ENCODE results near the gene RAPGEF4.
"Not testable (repeated sequence)": the region's sequence is repeated elsewhere in the genome, so short reads cannot be mapped to it uniquely, and the experiment has no call there.

RAPGEF4 gene

DNA sequence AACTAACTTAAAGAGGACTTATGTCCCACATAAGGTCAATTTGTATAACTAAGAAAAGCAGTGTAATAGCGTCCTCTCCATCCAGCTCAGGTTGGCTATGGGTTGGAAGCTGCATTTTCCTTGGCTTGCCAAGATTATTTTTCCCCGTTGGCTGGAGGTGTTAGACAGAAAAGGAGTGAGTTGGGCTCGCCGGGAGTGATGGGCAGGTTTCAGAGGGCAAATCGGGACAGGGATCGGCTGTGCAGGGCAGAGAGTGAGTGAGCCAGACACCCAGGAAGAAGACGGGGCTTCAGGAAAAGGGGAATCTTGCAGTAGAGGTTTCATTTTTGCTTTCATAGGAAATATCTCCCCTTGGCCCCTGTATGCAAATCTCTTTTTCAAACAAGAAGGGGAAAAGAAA lies 298.5 kb downstream of the RAPGEF4 start (continued):
- no peak for TF ChIP-seq ZNF146 (tag by site-specific recombination; IDR thresholded peaks at IDR 0.05)
- no peak for TF ChIP-seq ZNF76 (tag by site-specific recombination; IDR thresholded peaks at IDR 0.05; ENCODE audit: borderline replicate concordance, low read depth)
- TF ChIP-seq ZNF571 (tag by site-specific recombination; IDR thresholded peaks at IDR 0.05): no peak
- TF ChIP-seq, protein P1, sequence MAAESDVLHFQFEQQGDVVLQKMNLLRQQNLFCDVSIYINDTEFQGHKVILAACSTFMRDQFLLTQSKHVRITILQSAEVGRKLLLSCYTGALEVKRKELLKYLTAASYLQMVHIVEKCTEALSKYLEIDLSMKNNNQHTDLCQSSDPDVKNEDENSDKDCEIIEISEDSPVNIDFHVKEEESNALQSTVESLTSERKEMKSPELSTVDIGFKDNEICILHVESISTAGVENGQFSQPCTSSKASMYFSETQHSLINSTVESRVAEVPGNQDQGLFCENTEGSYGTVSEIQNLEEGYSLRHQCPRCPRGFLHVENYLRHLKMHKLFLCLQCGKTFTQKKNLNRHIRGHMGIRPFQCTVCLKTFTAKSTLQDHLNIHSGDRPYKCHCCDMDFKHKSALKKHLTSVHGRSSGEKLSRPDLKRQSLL (tag by site-specific recombination; IDR thresholded peaks at IDR 0.05): no peak
- TF ChIP-seq, protein P2, sequence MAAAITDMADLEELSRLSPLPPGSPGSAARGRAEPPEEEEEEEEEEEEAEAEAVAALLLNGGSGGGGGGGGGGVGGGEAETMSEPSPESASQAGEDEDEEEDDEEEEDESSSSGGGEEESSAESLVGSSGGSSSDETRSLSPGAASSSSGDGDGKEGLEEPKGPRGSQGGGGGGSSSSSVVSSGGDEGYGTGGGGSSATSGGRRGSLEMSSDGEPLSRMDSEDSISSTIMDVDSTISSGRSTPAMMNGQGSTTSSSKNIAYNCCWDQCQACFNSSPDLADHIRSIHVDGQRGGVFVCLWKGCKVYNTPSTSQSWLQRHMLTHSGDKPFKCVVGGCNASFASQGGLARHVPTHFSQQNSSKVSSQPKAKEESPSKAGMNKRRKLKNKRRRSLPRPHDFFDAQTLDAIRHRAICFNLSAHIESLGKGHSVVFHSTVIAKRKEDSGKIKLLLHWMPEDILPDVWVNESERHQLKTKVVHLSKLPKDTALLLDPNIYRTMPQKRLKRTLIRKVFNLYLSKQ (tag by site-specific recombination; IDR thresholded peaks at IDR 0.05; ENCODE audit: borderline replicate concordance): no peak
- TF ChIP-seq ZNF157 (tag by site-specific recombination; IDR thresholded peaks at IDR 0.05): no peak

DNA sequence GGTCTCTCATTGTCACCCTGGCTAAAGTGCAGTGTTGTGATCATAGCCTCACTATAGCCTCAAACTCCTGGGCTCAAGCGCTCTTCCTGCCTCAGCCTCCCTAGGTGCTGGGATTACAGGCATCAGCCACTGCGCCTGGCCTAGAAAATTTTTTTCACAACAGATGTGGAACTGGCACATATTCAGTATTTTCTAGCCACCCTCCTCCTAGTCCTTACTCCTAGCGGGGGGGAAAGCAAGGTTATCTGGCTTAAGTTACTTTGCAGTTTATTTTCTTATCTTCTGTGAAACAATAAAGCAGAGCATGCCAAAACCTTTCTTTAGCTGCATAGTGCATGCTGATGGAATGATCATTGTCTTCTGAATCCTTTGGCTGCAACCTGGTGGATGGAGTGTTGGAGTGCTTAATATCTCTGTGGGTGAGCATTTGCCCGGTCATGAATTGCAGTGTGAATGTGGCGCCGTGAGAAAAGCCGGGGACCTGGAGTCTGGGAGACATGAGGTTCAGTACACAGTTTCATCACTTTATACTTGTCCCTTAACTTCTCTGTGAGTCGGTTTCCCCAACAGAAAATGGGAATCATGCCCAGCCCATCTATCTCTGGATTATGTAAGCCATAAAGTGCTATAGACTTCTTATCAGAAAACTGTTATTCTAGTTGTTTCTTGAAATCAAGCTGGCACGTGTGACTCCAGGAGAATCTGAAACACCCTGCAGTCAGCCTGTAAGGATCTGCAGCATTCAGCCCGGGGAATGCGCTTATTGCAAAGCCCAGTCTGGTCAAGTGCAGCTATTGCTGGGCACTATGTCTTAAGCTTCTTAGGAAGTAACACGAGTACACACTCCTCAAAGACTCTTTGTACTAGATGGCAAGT lies 301.8 kb downstream of the RAPGEF4 start:
- POLR2A ChIA-PET: no interaction called here
- CTCF ChIA-PET: interaction anchor here (3.9 kb wide), 1 partner anchor 10 kb away, joined by 22 read pairs; no protein-coding TSS in a partner anchor
- TF ChIP-seq ZNF610 (tag by site-specific recombination; IDR thresholded peaks at IDR 0.05; ENCODE audit: borderline replicate concordance) (no peak), ZNF626 (tag by site-specific recombination; IDR thresholded peaks at IDR 0.05) (no peak), ZBTB20 (tag by site-specific recombination; IDR thresholded peaks at IDR 0.05) (no peak), ZNF211 (tag by site-specific recombination; IDR thresholded peaks at IDR 0.05; ENCODE audit: low read depth) (no peak), GLIS2 (tag by site-specific recombination; IDR thresholded peaks at IDR 0.05) (no peak), ZNF157 (tag by site-specific recombination; IDR thresholded peaks at IDR 0.05) (no peak), HOXD13 (CRISPR knock-in tag; IDR thresholded peaks at IDR 0.05; ENCODE audit: borderline replicate concordance) (no peak), GFI1B (tag by site-specific recombination; IDR thresholded peaks at IDR 0.05) (no peak), ZNF530 (tag by site-specific recombination; IDR thresholded peaks at IDR 0.05; ENCODE audit: low read depth) (no peak)
- TF ChIP-seq, protein P3, sequence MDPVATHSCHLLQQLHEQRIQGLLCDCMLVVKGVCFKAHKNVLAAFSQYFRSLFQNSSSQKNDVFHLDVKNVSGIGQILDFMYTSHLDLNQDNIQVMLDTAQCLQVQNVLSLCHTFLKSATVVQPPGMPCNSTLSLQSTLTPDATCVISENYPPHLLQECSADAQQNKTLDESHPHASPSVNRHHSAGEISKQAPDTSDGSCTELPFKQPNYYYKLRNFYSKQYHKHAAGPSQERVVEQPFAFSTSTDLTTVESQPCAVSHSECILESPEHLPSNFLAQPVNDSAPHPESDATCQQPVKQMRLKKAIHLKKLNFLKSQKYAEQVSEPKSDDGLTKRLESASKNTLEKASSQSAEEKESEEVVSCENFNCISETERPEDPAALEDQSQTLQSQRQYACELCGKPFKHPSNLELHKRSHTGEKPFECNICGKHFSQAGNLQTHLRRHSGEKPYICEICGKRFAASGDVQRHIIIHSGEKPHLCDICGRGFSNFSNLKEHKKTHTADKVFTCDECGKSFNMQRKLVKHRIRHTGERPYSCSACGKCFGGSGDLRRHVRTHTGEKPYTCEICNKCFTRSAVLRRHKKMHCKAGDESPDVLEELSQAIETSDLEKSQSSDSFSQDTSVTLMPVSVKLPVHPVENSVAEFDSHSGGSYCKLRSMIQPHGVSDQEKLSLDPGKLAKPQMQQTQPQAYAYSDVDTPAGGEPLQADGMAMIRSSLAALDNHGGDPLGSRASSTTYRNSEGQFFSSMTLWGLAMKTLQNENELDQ (tag by site-specific recombination; IDR thresholded peaks at IDR 0.05; ENCODE audit: low read depth): no peak
- TF ChIP-seq, protein P2 (tag by site-specific recombination; IDR thresholded peaks at IDR 0.05; ENCODE audit: borderline replicate concordance): no peak
- Histone ChIP-seq H3K4me3 (ENCODE audit: low read depth, low read length) (no peak overlapping the region), H3K36me3 (ENCODE audit: control insufficient read depth in 2 of 2, insufficient read depth in 1 of 2, low read length in 2 of 2) (no peaks in the 10 kb centered on the region), H3K4me1 (ENCODE audit: control insufficient read depth, insufficient read depth, low read length) (peaks cover 3% of the 10 kb centered on the region; the same call in 1 of the 2 replicates), H3K9me3 (ENCODE audit: control insufficient read depth, insufficient read depth, low read depth, low read length) (no peaks in the 10 kb centered on the region), H3K27ac (ENCODE audit: extremely low read depth, low read depth, low read length) (no peak overlapping the region)

DNA sequence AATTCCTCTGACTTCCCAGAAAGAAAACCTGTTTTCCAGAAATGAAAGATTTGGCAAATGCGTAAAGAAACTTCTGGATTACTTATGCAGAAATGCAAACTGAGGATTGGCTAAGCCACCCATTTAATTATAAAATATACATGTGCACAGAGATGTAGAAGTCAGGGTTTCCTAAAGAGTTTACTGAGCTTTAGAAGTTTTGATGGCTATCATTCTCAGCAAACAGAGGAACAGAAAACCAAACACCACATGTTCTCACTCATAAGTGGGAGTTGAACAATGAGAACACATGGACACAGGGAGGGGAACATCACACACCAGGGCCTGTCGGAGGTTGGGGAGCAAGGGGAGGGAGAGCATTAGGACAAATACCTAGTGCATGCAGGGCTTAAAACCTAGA lies 302.6 kb downstream of the RAPGEF4 start:
- H3K36me3 ChIP-seq (ENCODE audit: control insufficient read depth in 2 of 2, insufficient read depth in 1 of 2, low read length in 2 of 2); H3K4me1 ChIP-seq (ENCODE audit: control insufficient read depth, insufficient read depth, low read length); H3K9me3 ChIP-seq (ENCODE audit: control insufficient read depth, insufficient read depth, low read depth, low read length); H3K27ac ChIP-seq (ENCODE audit: extremely low read depth, low read depth, low read length); H3K4me3 ChIP-seq (ENCODE audit: low read depth, low read length); POLR2A ChIA-PET: not testable (repeated sequence)
- CTCF ChIA-PET: interaction anchor here (3.9 kb wide), 1 partner anchor 11 kb away, joined by 22 read pairs; no protein-coding TSS in a partner anchor
